HG03108 (cell line): ENCODE data around the gene SHFL.

Experiments used
- ATAC-seq: cut with Tn5 transposase; IDR thresholded peaks from one replicate; pipeline ENCODE4 v1.9.1; 2021; ENCODE audit warnings: moderate library complexity; ENCODE audit not compliant: unreplicated experiment

The SHFL gene

GRCh38 chr19:10132905-10133304 lies 46.8 kb downstream of the SHFL start:
- ATAC-seq: no peak

- no peak for ATAC-seq
These were observed 47.5 kb downstream of the SHFL start for GRCh38 chr19:10133596-10133995.

GRCh38 chr19:10134040-10134439 lies 47.9 kb downstream of the SHFL start:
- no peak for ATAC-seq

GRCh38 chr19:10135551-10136334 lies 49.6 kb downstream of the SHFL start:
- no peak for ATAC-seq

GRCh38 chr19:10136936-10137335 lies 50.8 kb downstream of the SHFL start:
- no peak for ATAC-seq

GRCh38 chr19:10137751-10138682 lies 51.9 kb downstream of the SHFL start:
- no peak for ATAC-seq

- ATAC-seq: no peak
These were observed 53.0 kb downstream of the SHFL start for GRCh38 chr19:10138879-10139795.

GRCh38 chr19:10139952-10140351 lies 53.8 kb downstream of the SHFL start:
- ATAC-seq: no peak

- no peak for ATAC-seq
These were observed 55.4 kb downstream of the SHFL start for GRCh38 chr19:10141479-10141878.

GRCh38 chr19:10141973-10142372 lies 55.9 kb downstream of the SHFL start:
- no peak for ATAC-seq
